NT2/D1 (cell line): ENCODE results near the gene DEFB108B.
"Not testable (repeated sequence)": the region's sequence is repeated elsewhere in the genome, so short reads cannot be mapped to it uniquely, and the experiment has no call there.

Experiments used
- SUZ12 ChIP-seq: IDR thresholded peaks from 2 replicates; pipeline ENCODE4 v1.6.1; 2011; ENCODE audit not compliant: insufficient read length, insufficient read depth; ENCODE audit errors: extremely low read depth
- YY1 ChIP-seq: IDR thresholded peaks from 2 replicates; pipeline ENCODE4 v1.6.1; 2011; ENCODE audit not compliant: insufficient read length, insufficient read depth
- ZNF274 ChIP-seq: IDR thresholded peaks from 2 replicates; pipeline ENCODE4 v1.6.1; 2011; ENCODE audit warnings: mild to moderate bottlenecking, low read depth, low read length

GRCh38 chr11:71843355-71843754 is 10.4 kb downstream of the DEFB108B start:
- TF ChIP-seq YY1, SUZ12, ZNF274: not testable (repeated sequence)
